Keratinocyte (primary cell): ENCODE data around the gene SSTR4. TPM values are rescaled to one million over a fixed set of nuclear protein-coding genes. Genes with fewer than 3 reads are reported as not detected.

Experiments
- DNase-seq: peaks from one replicate; pipeline ENCODE4 v3.0.0-alpha.2; 2011; ENCODE audit warnings: low read depth, missing footprints, low spot score
- FAIRE-seq: peaks from 2 replicates; lab custom pipeline; 2011; peaks lifted over from hg19 to GRCh38; lab: Jason Lieb, UNC
- H2AFZ ChIP-seq: 2 replicates; pipeline ENCODE4 v1.6.0; 2012; ENCODE audit warnings: low read length, control low read depth, inconsistent platforms; ENCODE audit not compliant: control insufficient read depth
- H3K27ac ChIP-seq: 2 replicates; pipeline ENCODE4 v1.5.1; 2011; ENCODE audit warnings: low read length; ENCODE audit not compliant: control insufficient read depth, insufficient read depth
- H3K27me3 ChIP-seq: 3 replicates; pipeline ENCODE4 v1.6.0; 2011; ENCODE audit warnings: low read length; ENCODE audit not compliant: control insufficient read depth, insufficient read depth; ENCODE audit errors: extremely low read depth
- H3K36me3 ChIP-seq, 2 experiments: 2 replicates in 1 of 2; 3 replicates in 1 of 2; pipeline ENCODE4 v1.5.1; 2011; ENCODE audit warnings: low read length in 2 of 2, mild to moderate bottlenecking in 1 of 2; ENCODE audit not compliant: control insufficient read depth in 2 of 2, insufficient read depth in 2 of 2; ENCODE audit errors: extremely low read depth in 1 of 2
- H3K4me1 ChIP-seq: 3 replicates; pipeline ENCODE4 v1.5.1; 2011; ENCODE audit warnings: low read length; ENCODE audit not compliant: control insufficient read depth, insufficient read depth; ENCODE audit errors: extremely low read depth
- H3K4me2 ChIP-seq: 3 replicates; pipeline ENCODE4 v1.6.0; 2011; ENCODE audit warnings: low read depth, low read length; ENCODE audit not compliant: control insufficient read depth, insufficient read depth; ENCODE audit errors: extremely low read depth
- H3K4me3 ChIP-seq, 3 experiments: fragments of 200-600 bp in 1 of 3; sonication (generic) in 1 of 3; 2 replicates in 2 of 3; 3 replicates in 1 of 3; pipeline ENCODE4 v1.5.1; 2011 to 2016; ENCODE audit warnings: low read length in 3 of 3, mild to moderate bottlenecking in 3 of 3, control low read depth in 2 of 3, inconsistent platforms in 1 of 3, low read depth in 1 of 3, mixed read lengths in 1 of 3, mixed run types in 1 of 3, moderate library complexity in 1 of 3; ENCODE audit not compliant: control insufficient read depth in 2 of 3, insufficient read depth in 2 of 3; ENCODE audit errors: extremely low read depth in 1 of 3
- H3K79me2 ChIP-seq: 2 replicates; pipeline ENCODE4 v1.6.0; 2012; ENCODE audit warnings: low read length; ENCODE audit not compliant: control insufficient read depth, insufficient read depth
- H3K9ac ChIP-seq: 3 replicates; pipeline ENCODE4 v1.6.0; 2011; ENCODE audit warnings: low read length; ENCODE audit not compliant: control insufficient read depth, insufficient read depth; ENCODE audit errors: extremely low read depth
- H3K9me1 ChIP-seq: 3 replicates; pipeline ENCODE4 v1.6.0; 2011; ENCODE audit warnings: low read length; ENCODE audit not compliant: control insufficient read depth, insufficient read depth; ENCODE audit errors: extremely low read depth
- H3K9me3 ChIP-seq: 2 replicates; pipeline ENCODE4 v1.5.1; 2012; ENCODE audit warnings: low read depth, low read length; ENCODE audit not compliant: control insufficient read depth
- H4K20me1 ChIP-seq: 3 replicates; pipeline ENCODE4 v1.6.0; 2011; ENCODE audit warnings: low read length; ENCODE audit not compliant: control insufficient read depth, insufficient read depth; ENCODE audit errors: extremely low read depth
- CTCF ChIP-seq, 3 experiments: IDR thresholded peaks in 1 of 3; conservative IDR thresholded peaks in 1 of 3; optimal IDR thresholded peaks in 1 of 3; 2 replicates in 2 of 3; 3 replicates in 1 of 3; pipeline versions ENCODE3 to v1.5.1; 2011; ENCODE audit warnings: low read length in 3 of 3, mild to moderate bottlenecking in 3 of 3, moderate library complexity in 2 of 3, control low read depth in 1 of 3, inconsistent platforms in 1 of 3; ENCODE audit not compliant: insufficient read depth in 2 of 3; ENCODE audit errors: extremely low read depth in 1 of 3
- EZH2 ChIP-seq: IDR thresholded peaks from one replicate; pipeline ENCODE4 v1.6.1; 2012; ENCODE audit warnings: inconsistent platforms, mild to moderate bottlenecking, low read length, moderate library complexity
- dilution Hi-C: fragments of 300-500 bp; cut with MboI; formaldehyde crosslinking; loops from one replicate; pipeline ENCODE4 v1.7.0; 2020; ENCODE audit warnings: low sequenced_read_pairs; ENCODE audit not compliant: extremely low pct_ligation_motif_present
- polyA plus RNA-seq, 5 experiments: library from polyadenylated mRNA; depleted of rRNA in 3 of 5; stranded (reverse) in 3 of 5; stranded (forward) in 1 of 5; unstranded in 1 of 5; fragments of >200 nt; gene quantifications; 1 replicate in 1 of 5; 2 replicates in 3 of 5; 3 replicates in 1 of 5; pipeline versions ENCODE4 v1.2.1 to v1.2.3, GENCODE V29; 2011 to 2012; ENCODE audit warnings: missing spikeins in 2 of 5, low read depth in 1 of 5, low replicate concordance in 1 of 5

The SSTR4 gene
- polyA plus RNA-seq, 1 donor (not counting 4 experiments of a cell fraction or from before 2014, with no cell fraction given): not detected

- Histone ChIP-seq H3K4me2 (no peak overlapping the region), H3K79me2 (no peaks in the 10 kb centered on the region), H3K4me1 (no peaks in the 10 kb centered on the region), H2AFZ (no peak overlapping the region), H4K20me1 (no peaks in the 10 kb centered on the region), H3K36me3 (no peaks in the 10 kb centered on the region), H3K27ac (no peak overlapping the region), H3K4me3 (no peak overlapping the region), H3K9me3 (no peaks in the 10 kb centered on the region), H3K27me3 (no peaks in the 10 kb centered on the region), H3K9me1 (no peaks in the 10 kb centered on the region), H3K9ac (no peak overlapping the region)
- no peak for FAIRE-seq
- no peak for DNase-seq
- TF ChIP-seq EZH2 (no peak), CTCF (optimal IDR thresholded peaks at IDR 0.05 in 1 of 3, IDR thresholded peaks at IDR 0.05 in 1 of 3, conservative IDR thresholded peaks at IDR 0.05 in 1 of 3; ENCODE audit: extremely low read depth in 1 of 3, insufficient read depth in 2 of 3, low read length in 3 of 3) (no peak)
- dilution Hi-C loops: no loop called here
Observed at GRCh38 chr20:23071996-23072395, 36.9 kb downstream of the SSTR4 start.

GRCh38 chr20:23072892-23073586, 37.9 kb downstream of the SSTR4 start:
- no peak for FAIRE-seq
- Histone ChIP-seq H4K20me1 (no peaks in the 10 kb centered on the region), H3K79me2 (no peaks in the 10 kb centered on the region), H3K9me1 (no peaks in the 10 kb centered on the region), H3K27ac (no peak overlapping the region), H3K9me3 (no peaks in the 10 kb centered on the region), H3K27me3 (no peaks in the 10 kb centered on the region), H3K4me2 (no peak overlapping the region), H3K4me1 (no peaks in the 10 kb centered on the region), H3K9ac (no peak overlapping the region), H2AFZ (no peak overlapping the region), H3K36me3 (no peaks in the 10 kb centered on the region), H3K4me3 (no peak overlapping the region)
- DNase-seq: no peak
- TF ChIP-seq CTCF (optimal IDR thresholded peaks at IDR 0.05 in 1 of 3, IDR thresholded peaks at IDR 0.05 in 1 of 3, conservative IDR thresholded peaks at IDR 0.05 in 1 of 3; ENCODE audit: extremely low read depth in 1 of 3, insufficient read depth in 2 of 3, low read length in 3 of 3): no peak
- TF ChIP-seq EZH2: no peak
- dilution Hi-C loops: no loop called here
